ENCODE results near the gene RAMP3.

- TF ChIP-seq, protein P1, sequence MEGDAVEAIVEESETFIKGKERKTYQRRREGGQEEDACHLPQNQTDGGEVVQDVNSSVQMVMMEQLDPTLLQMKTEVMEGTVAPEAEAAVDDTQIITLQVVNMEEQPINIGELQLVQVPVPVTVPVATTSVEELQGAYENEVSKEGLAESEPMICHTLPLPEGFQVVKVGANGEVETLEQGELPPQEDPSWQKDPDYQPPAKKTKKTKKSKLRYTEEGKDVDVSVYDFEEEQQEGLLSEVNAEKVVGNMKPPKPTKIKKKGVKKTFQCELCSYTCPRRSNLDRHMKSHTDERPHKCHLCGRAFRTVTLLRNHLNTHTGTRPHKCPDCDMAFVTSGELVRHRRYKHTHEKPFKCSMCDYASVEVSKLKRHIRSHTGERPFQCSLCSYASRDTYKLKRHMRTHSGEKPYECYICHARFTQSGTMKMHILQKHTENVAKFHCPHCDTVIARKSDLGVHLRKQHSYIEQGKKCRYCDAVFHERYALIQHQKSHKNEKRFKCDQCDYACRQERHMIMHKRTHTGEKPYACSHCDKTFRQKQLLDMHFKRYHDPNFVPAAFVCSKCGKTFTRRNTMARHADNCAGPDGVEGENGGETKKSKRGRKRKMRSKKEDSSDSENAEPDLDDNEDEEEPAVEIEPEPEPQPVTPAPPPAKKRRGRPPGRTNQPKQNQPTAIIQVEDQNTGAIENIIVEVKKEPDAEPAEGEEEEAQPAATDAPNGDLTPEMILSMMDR (conservative IDR thresholded peaks at IDR 0.05; ENCODE audit: low read depth, low read length): no peak
- TF ChIP-seq EZH2 (IDR thresholded peaks at IDR 0.05; ENCODE audit: borderline replicate concordance, low read depth, low read length, poor library complexity, severe bottlenecking): no peak
Observed at GRCh38 chr7:45131891-45132290, 25.7 kb upstream of the RAMP3 start.
